Ishikawa (cell line): Measurements from ENCODE around the gene KISS1R.
A peak's percentile ranks its signal among the peaks of the same experiment; 100 is the strongest.

Source experiments
- CEBPB ChIP-seq: IDR thresholded peaks from 2 replicates; pipeline ENCODE4 v1.6.1; 2012
- CREB1 ChIP-seq: IDR thresholded peaks from 2 replicates; pipeline ENCODE4 v1.6.1; 2012; ENCODE audit warnings: low read depth
- EGR1 ChIP-seq: IDR thresholded peaks from 2 replicates; pipeline ENCODE4 v1.6.1; 2012
- EP300 ChIP-seq: IDR thresholded peaks from 2 replicates; pipeline ENCODE4 v1.6.1; 2012; ENCODE audit warnings: borderline replicate concordance
- NFIC ChIP-seq: IDR thresholded peaks from 2 replicates; pipeline ENCODE4 v1.6.1; 2012
- RAD21 ChIP-seq: IDR thresholded peaks from 2 replicates; pipeline ENCODE4 v1.6.1; 2012; ENCODE audit warnings: low read depth
- TAF1 ChIP-seq: IDR thresholded peaks from 2 replicates; pipeline ENCODE4 v1.6.1; 2012; ENCODE audit warnings: low read depth, mild to moderate bottlenecking
- TCF12 ChIP-seq: IDR thresholded peaks from 2 replicates; pipeline ENCODE4 v1.6.1; 2012; ENCODE audit warnings: low read depth
- ZBTB7A ChIP-seq: IDR thresholded peaks from 2 replicates; pipeline ENCODE4 v1.6.1; 2012; ENCODE audit warnings: low read depth
- TF ChIP-seq, protein P1 (sequence below): IDR thresholded peaks from 2 replicates; pipeline ENCODE4 v1.6.1; 2012
- TF ChIP-seq, protein P2 (sequence below): IDR thresholded peaks from 2 replicates; pipeline ENCODE4 v1.6.1; 2012; ENCODE audit warnings: low read depth, mild to moderate bottlenecking

DNA sequence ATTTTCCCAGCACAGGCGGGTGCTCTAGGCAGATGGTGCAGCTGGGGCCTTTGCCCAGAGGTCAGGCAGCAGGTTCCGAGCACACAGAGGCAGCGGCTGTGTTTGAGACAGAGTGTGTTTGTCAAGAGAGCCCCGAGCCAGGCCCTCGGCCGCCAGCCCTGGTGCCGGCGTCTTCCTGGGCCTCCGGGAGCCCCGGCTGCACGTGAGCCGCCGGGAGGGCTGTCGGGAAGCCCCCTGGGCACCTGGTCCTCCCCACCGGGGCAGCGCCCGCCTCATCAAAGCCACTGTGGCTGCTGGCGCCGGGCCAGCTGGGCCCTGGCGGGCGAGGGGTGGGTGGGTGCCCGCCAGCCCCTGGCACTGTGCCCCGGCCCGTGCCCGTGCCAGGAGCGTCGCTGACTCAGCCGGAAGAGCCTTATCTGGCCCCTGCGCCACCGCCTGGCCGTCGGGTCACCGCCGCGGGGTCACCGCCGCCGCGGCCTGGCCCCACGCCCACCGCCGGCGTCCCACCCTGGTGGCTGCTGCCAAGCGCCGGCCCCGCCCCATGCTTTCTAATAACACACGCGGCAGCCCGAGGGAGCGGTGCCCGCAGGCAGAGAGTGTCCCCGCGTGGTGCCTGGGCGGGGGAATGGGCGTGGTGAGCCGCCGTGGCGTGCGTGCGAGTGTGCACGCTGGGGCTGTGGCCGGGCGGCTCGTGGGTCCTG, 23.6 kb downstream of the KISS1R start:
- no peak; the same call in 1 of the 2 replicates for TF ChIP-seq CEBPB
- peak; percentile 99 for TF ChIP-seq NFIC
- TF ChIP-seq EGR1: no peak
- TF ChIP-seq, protein P1, sequence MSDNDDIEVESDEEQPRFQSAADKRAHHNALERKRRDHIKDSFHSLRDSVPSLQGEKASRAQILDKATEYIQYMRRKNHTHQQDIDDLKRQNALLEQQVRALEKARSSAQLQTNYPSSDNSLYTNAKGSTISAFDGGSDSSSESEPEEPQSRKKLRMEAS: peak; percentile 73
- TF ChIP-seq, protein P2, sequence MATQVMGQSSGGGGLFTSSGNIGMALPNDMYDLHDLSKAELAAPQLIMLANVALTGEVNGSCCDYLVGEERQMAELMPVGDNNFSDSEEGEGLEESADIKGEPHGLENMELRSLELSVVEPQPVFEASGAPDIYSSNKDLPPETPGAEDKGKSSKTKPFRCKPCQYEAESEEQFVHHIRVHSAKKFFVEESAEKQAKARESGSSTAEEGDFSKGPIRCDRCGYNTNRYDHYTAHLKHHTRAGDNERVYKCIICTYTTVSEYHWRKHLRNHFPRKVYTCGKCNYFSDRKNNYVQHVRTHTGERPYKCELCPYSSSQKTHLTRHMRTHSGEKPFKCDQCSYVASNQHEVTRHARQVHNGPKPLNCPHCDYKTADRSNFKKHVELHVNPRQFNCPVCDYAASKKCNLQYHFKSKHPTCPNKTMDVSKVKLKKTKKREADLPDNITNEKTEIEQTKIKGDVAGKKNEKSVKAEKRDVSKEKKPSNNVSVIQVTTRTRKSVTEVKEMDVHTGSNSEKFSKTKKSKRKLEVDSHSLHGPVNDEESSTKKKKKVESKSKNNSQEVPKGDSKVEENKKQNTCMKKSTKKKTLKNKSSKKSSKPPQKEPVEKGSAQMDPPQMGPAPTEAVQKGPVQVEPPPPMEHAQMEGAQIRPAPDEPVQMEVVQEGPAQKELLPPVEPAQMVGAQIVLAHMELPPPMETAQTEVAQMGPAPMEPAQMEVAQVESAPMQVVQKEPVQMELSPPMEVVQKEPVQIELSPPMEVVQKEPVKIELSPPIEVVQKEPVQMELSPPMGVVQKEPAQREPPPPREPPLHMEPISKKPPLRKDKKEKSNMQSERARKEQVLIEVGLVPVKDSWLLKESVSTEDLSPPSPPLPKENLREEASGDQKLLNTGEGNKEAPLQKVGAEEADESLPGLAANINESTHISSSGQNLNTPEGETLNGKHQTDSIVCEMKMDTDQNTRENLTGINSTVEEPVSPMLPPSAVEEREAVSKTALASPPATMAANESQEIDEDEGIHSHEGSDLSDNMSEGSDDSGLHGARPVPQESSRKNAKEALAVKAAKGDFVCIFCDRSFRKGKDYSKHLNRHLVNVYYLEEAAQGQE: no peak
- peak; percentile 71; the same call in 1 of the 2 replicates for TF ChIP-seq ZBTB7A
- TF ChIP-seq TAF1: no peak
- TF ChIP-seq EP300: peak; percentile 78; the same call in 1 of the 2 replicates
- TF ChIP-seq TCF12: peak; percentile 91
- no peak for TF ChIP-seq CREB1
- no peak for TF ChIP-seq RAD21
